Measurements from ENCODE around the gene CREB3L2. TPM values are rescaled to one million over a fixed set of nuclear protein-coding genes. Genes with fewer than 3 reads are reported as not detected.

CREB3L2 gene
- total RNA-seq, 1 donor, result 28.6 TPM

- no peak for DNase-seq (ENCODE audit: insufficient read length, low spot score, missing footprints)
- Histone ChIP-seq H3K4me1 (ENCODE audit: insufficient read depth, low read length) (peaks cover 44% of the 10 kb centered on the region), H3K9me3 (ENCODE audit: low read depth, low read length) (no peaks in the 10 kb centered on the region), H4K20me1 (ENCODE audit: insufficient read depth, low read length) (no peaks in the 10 kb centered on the region), H2AFZ (ENCODE audit: low read length) (no peak overlapping the region), H3K27me3 (ENCODE audit: insufficient read depth, low read length) (no peaks in the 10 kb centered on the region), H3K4me3 (ENCODE audit: insufficient read depth, low read length) (no peak overlapping the region), H3K36me3 (ENCODE audit: insufficient read depth, low read length) (peaks cover 71% of the 10 kb centered on the region), H3K79me2 (ENCODE audit: insufficient read depth, low read length) (peaks cover 29% of the 10 kb centered on the region), H3K4me2 (ENCODE audit: insufficient read depth, low read length) (no peak overlapping the region), H3K27ac (ENCODE audit: low read depth, low read length) (peak overlapping the region; percentile 58)
- TF ChIP-seq, protein P1, sequence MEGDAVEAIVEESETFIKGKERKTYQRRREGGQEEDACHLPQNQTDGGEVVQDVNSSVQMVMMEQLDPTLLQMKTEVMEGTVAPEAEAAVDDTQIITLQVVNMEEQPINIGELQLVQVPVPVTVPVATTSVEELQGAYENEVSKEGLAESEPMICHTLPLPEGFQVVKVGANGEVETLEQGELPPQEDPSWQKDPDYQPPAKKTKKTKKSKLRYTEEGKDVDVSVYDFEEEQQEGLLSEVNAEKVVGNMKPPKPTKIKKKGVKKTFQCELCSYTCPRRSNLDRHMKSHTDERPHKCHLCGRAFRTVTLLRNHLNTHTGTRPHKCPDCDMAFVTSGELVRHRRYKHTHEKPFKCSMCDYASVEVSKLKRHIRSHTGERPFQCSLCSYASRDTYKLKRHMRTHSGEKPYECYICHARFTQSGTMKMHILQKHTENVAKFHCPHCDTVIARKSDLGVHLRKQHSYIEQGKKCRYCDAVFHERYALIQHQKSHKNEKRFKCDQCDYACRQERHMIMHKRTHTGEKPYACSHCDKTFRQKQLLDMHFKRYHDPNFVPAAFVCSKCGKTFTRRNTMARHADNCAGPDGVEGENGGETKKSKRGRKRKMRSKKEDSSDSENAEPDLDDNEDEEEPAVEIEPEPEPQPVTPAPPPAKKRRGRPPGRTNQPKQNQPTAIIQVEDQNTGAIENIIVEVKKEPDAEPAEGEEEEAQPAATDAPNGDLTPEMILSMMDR (IDR thresholded peaks at IDR 0.05; ENCODE audit: extremely low read depth, low read depth, low read length), result no peak
These were observed 115.6 kb downstream of the CREB3L2 start for GRCh38 chr7:137886281-137886680.

GRCh38 chr7:137885678-137886077 is 116.2 kb downstream of the CREB3L2 start:
- DNase-seq (ENCODE audit: insufficient read length, low spot score, missing footprints), result no peak
- Histone ChIP-seq H3K27me3 (ENCODE audit: insufficient read depth, low read length) (no peaks in the 10 kb centered on the region), H3K27ac (ENCODE audit: low read depth, low read length) (peak overlapping the region; percentile 58), H2AFZ (ENCODE audit: low read length) (no peak overlapping the region), H3K4me2 (ENCODE audit: insufficient read depth, low read length) (no peak overlapping the region), H3K36me3 (ENCODE audit: insufficient read depth, low read length) (peaks cover 74% of the 10 kb centered on the region), H4K20me1 (ENCODE audit: insufficient read depth, low read length) (no peaks in the 10 kb centered on the region), H3K4me1 (ENCODE audit: insufficient read depth, low read length) (peaks cover 45% of the 10 kb centered on the region), H3K79me2 (ENCODE audit: insufficient read depth, low read length) (peaks cover 29% of the 10 kb centered on the region), H3K4me3 (ENCODE audit: insufficient read depth, low read length) (no peak overlapping the region), H3K9me3 (ENCODE audit: low read depth, low read length) (no peaks in the 10 kb centered on the region)
- TF ChIP-seq, protein P1 (IDR thresholded peaks at IDR 0.05; ENCODE audit: extremely low read depth, low read depth, low read length), result no peak

DNA sequence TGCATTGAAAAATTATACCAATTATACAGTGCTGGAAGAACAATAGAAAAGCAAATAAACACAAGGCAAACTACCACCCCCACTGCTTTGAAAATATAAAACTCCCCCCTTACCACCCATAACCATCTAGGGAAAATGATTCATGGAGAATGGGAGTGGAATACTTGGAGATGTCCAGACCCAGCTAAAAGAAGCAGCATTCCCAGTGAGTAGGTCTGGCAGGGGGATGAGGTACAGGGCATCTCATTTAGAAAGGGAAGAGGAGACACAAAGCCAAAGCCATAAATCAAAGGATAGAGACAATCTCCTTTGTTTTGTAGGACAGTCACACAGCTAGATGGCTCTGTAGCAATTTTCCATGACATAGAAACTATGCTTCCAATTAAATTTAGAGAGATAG is 119.1 kb downstream of the CREB3L2 start:
- peaks cover 74% of the 10 kb centered on the region for H3K4me1 ChIP-seq (ENCODE audit: insufficient read depth, low read length)
- peak overlapping the region; percentile 29 for H3K4me3 ChIP-seq (ENCODE audit: insufficient read depth, low read length)
- no peaks in the 10 kb centered on the region for H3K27me3 ChIP-seq (ENCODE audit: insufficient read depth, low read length)
- peak overlapping the region; percentile 99 for H3K27ac ChIP-seq (ENCODE audit: low read depth, low read length)
- H3K4me2 ChIP-seq (ENCODE audit: insufficient read depth, low read length), result peak overlapping the region; percentile 57
- H3K36me3 ChIP-seq (ENCODE audit: insufficient read depth, low read length), result peaks cover 73% of the 10 kb centered on the region
- no peaks in the 10 kb centered on the region for H4K20me1 ChIP-seq (ENCODE audit: insufficient read depth, low read length)
- H3K79me2 ChIP-seq (ENCODE audit: insufficient read depth, low read length), result peaks cover 10% of the 10 kb centered on the region
- no peaks in the 10 kb centered on the region for H3K9me3 ChIP-seq (ENCODE audit: low read depth, low read length)
- no peak for DNase-seq (ENCODE audit: insufficient read length, low spot score, missing footprints)
- no peak overlapping the region for H2AFZ ChIP-seq (ENCODE audit: low read length)
- TF ChIP-seq, protein P1 (IDR thresholded peaks at IDR 0.05; ENCODE audit: extremely low read depth, low read depth, low read length), result no peak

GRCh38 chr7:137882261-137882668 is 119.6 kb downstream of the CREB3L2 start:
- peak overlapping the region; percentile 99 for H3K27ac ChIP-seq (ENCODE audit: low read depth, low read length)
- H3K9me3 ChIP-seq (ENCODE audit: low read depth, low read length), result no peaks in the 10 kb centered on the region
- H3K4me3 ChIP-seq (ENCODE audit: insufficient read depth, low read length), result peak overlapping the region; percentile 29
- no peaks in the 10 kb centered on the region for H4K20me1 ChIP-seq (ENCODE audit: insufficient read depth, low read length)
- H3K4me1 ChIP-seq (ENCODE audit: insufficient read depth, low read length), result peaks cover 76% of the 10 kb centered on the region
- peak; percentile 95 for DNase-seq (ENCODE audit: insufficient read length, low spot score, missing footprints)
- H2AFZ ChIP-seq (ENCODE audit: low read length), result no peak overlapping the region
- H3K79me2 ChIP-seq (ENCODE audit: insufficient read depth, low read length), result peaks cover 12% of the 10 kb centered on the region
- H3K36me3 ChIP-seq (ENCODE audit: insufficient read depth, low read length), result peaks cover 73% of the 10 kb centered on the region
- TF ChIP-seq, protein P1 (IDR thresholded peaks at IDR 0.05; ENCODE audit: extremely low read depth, low read depth, low read length), result no peak
- no peaks in the 10 kb centered on the region for H3K27me3 ChIP-seq (ENCODE audit: insufficient read depth, low read length)
- H3K4me2 ChIP-seq (ENCODE audit: insufficient read depth, low read length), result peak overlapping the region; percentile 57
